Peyer's patch (tissue), 4 donors: ENCODE data around the gene GLT6D1.

ENCODE experiments used
- CTCF ChIP-seq, 6 experiments: fragments of 450-650 bp in 4 of 6; fragments of 200-600 bp in 2 of 6; sonication (generic) in 1 of 6; IDR thresholded peaks; one replicate each; pipeline ENCODE4 v1.5.1; 2017 to 2019; ENCODE audit warnings: antibody characterized with exemption in 6 of 6, mild to moderate bottlenecking in 3 of 6, moderate library complexity in 1 of 6
- POLR2A ChIP-seq, 2 donors: fragments of 450-650 bp; IDR thresholded peaks; one replicate each; pipeline ENCODE4 v1.5.1; 2017; ENCODE audit warnings: antibody characterized with exemption in 2 of 2, mild to moderate bottlenecking in 2 of 2, moderate library complexity in 2 of 2

GRCh38 chr9:135620558-135620957 is 18.8 kb downstream of the GLT6D1 start:
- no peak for TF ChIP-seq CTCF (IDR thresholded peaks at IDR 0.05)
- no peak for TF ChIP-seq POLR2A (IDR thresholded peaks at IDR 0.05)
